Astrocyte of the cerebellum (primary cell): ENCODE measurements around the gene PPP2R1B.
A peak's percentile ranks its signal among the peaks of the same experiment; 100 is the strongest.
"Not testable (repeated sequence)": the region's sequence is repeated elsewhere in the genome, so short reads cannot be mapped to it uniquely, and the experiment has no call there.

ENCODE experiments used
- DNase-seq: peaks from one replicate; pipeline ENCODE4 v3.0.0-alpha.2; 2011; ENCODE audit warnings: low read depth
- H3K4me3 ChIP-seq: 2 replicates; pipeline ENCODE4 v1.5.1; 2011; ENCODE audit warnings: mild to moderate bottlenecking, low read depth, low read length, moderate library complexity
- in situ Hi-C: cut with HindIII; loops from 2 replicates; pipeline ENCODE4 v1.10.0; 2017; ENCODE audit warnings: low sequenced_read_pairs
- TF ChIP-seq, protein P1 (sequence below): IDR thresholded peaks from 2 replicates; pipeline ENCODE4 v1.5.1; 2012; ENCODE audit warnings: low read length, low read depth, moderate library complexity, mild to moderate bottlenecking; ENCODE audit errors: missing control alignments

The PPP2R1B gene

DNA sequence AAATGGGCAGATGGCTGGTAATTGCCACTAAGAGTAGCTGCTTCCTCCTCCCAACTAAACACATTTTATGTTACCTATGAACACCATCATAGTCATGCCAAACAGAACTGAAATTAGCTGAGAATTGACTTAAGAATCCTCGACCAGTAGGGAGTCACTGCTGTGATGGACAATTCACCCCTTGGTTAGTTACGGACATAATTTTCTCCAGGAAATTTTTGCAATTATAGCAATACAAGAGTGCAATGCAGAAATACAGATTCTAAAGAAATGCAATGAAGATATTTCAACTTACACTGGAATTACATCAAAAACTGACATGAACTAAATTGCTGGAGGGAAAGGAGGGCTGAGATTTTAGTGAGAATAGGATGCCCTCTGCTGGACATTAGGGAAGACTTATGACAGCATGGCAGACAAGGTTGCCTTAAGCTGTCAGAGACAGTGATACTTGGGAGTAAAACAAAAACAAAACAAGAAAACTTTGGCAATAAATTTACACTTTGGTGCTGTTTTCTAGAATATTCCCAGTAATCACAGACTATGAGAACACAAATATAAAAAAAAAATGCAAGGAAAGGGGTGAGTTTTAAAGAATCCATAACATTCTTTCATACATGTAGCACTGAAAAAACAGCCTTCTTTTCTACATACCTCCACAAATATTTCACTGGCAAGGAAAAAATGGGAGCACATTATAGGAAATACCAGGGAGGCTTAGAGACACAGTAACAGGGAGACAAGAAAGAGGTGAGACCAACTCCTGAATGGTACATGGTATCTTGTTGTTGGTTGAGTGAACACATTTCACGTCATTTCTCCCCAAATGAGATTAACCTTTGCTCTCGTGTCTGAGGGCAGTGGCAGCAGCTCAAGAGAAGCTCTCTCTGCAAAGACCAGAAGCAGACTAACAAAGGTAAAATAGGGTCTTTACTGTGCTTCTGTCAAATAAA lies 11.2 kb upstream of the PPP2R1B start:
- DNase-seq = peak; percentile 65
- no peak overlapping the region for H3K4me3 ChIP-seq
- in situ Hi-C loops = loop anchor here (5.0 kb wide), 2 partner anchors 70 to 90 kb away; no protein-coding TSS in a partner anchor
- TF ChIP-seq, protein P1, sequence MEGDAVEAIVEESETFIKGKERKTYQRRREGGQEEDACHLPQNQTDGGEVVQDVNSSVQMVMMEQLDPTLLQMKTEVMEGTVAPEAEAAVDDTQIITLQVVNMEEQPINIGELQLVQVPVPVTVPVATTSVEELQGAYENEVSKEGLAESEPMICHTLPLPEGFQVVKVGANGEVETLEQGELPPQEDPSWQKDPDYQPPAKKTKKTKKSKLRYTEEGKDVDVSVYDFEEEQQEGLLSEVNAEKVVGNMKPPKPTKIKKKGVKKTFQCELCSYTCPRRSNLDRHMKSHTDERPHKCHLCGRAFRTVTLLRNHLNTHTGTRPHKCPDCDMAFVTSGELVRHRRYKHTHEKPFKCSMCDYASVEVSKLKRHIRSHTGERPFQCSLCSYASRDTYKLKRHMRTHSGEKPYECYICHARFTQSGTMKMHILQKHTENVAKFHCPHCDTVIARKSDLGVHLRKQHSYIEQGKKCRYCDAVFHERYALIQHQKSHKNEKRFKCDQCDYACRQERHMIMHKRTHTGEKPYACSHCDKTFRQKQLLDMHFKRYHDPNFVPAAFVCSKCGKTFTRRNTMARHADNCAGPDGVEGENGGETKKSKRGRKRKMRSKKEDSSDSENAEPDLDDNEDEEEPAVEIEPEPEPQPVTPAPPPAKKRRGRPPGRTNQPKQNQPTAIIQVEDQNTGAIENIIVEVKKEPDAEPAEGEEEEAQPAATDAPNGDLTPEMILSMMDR = peak; percentile 72

DNA sequence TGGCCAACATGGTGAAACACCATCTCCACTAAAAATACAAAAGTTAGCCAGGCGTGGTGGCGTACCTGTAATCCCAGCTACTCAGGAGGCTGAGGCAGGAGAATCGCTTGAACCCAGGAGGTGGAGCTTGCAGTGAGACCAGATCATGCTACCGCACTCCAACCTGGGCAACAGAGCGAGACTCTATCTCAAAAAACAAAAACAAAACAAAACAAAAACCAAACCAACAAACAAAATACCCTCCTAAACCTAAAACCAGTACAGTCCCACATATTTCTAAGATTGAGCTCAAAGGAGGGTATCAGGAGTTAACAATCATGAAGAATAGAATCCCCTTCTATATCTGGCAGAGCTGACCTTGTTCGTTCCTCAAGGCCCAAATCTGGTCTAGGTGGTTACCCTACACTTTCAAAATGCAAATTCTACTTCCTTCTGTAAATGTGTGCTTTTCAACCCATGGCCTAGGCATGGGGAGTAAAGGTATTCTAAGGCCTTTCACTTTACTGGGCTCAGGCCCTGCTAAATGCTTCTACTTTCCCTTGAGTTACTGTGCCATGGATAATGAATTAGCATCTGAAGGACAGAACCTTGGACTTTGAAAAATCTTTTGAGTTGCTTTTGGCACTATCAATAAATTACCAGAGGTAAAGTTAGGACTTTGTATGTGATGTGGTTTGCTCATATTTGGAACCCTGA lies 10.4 kb upstream of the PPP2R1B start:
- TF ChIP-seq, protein P1 = no peak
- DNase-seq = no peak
- in situ Hi-C loops = loop anchor here (5.0 kb wide), 2 partner anchors 71 to 89 kb away; no protein-coding TSS in a partner anchor
- no peak overlapping the region for H3K4me3 ChIP-seq

DNA sequence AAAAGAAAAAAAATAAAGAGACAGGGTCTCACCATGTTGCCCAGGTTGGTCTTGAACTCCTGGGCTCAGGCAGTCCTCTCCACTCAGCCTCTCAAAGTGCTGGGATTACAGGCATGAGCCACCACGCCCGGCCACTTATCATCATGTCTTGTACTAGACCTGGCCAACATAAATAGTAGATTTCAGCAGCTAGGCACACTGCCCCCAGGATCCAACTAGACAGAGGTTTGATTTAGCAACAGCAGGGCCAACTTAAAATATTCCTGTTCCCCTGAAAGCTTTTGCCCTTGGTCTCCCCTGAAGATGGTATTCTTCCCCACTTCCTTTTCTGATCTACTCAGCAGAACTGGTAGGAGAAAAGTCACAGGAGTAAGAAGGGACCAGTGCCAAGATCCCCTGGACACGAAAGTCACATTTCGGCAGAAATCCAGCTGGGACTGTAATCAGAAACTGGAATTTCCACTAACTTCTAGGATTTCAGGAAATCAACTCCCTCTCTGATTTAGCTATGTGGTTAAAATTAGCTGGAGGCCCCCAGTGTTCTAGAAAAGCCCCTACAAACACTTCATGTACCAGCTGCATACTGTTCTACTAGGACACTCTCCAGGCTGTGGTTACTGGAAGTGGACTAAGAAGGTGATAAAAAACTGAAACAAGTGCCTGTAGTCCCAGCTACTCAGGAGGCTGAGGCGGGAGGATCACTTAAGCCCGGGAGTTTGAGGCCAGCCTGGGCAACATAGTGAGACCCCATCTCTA lies 8.9 kb upstream of the PPP2R1B start:
- H3K4me3 ChIP-seq = no peak overlapping the region
- no peak for DNase-seq
- in situ Hi-C loops = loop anchor here (5.0 kb wide), 2 partner anchors 72 to 88 kb away; no protein-coding TSS in a partner anchor
- TF ChIP-seq, protein P1 = no peak

DNA sequence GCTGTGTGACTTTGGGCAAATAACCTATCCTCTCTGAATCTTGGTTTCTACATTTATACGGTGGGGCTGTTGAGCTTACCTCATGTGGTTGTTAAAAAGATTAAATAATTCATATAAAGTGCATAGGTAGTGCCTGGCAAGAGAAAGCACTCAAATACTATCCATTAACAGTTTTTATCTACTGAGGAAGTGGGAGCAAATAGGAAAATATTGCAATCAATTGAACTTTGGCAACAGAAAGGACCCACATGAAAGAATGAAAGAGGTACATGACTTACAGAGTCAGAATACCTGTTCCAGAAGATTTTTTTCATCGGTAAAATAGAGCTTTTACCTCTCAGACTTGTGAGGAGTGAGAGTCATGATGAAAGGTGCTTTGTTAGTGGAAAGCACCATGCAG lies 6.3 kb upstream of the PPP2R1B start:
- H3K4me3 ChIP-seq = no peak overlapping the region
- in situ Hi-C loops = no loop called here
- TF ChIP-seq, protein P1 = no peak
- DNase-seq = no peak

DNA sequence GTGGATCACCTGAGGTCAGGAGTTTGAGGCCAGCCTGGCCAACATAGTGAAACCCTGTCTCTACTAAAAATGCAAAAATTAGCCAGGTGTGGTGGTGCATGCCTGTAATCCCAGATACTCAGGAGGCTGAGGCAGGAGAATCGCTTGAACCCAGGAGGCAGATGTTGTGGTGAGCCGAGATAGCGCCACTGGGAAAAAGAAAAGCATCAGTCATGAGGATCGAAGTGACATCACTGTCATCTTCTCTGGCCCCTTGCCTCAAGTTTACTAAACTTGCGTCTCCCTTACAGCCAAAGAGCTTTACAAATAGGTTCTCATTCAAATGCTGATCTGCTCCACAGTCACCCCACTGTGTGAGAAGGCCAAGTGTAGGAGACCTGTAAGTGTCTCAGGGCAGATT lies 5.0 kb upstream of the PPP2R1B start:
- in situ Hi-C loops, H3K4me3 ChIP-seq, DNase-seq: not testable (repeated sequence)

DNA sequence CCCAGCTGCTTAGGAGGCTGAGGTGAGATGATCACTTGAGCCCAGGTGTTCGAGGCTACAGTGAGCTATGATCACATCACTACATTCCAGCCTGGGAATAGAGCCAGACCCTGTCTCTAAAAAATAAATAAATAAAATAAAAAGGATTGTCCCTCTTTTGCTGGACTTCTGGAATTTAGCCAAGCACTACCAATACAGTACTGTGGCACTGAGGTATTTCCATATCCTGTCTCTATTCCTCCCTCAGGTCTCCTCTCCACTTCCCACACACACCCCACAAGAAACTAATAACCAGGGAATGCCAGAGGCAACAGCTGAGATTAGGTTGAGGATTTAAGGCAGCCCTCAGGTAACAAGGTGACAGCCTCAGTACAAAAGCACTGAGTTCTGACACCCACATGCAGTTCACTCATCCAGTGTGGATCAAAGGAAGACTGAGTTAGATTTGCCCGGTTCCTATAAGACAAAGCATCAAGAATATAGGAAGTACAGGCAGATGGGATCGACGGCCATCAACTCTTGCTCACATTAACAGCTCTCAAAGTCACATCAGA lies 4.5 kb upstream of the PPP2R1B start:
- TF ChIP-seq, protein P1 = no peak
- DNase-seq = no peak
- no peak overlapping the region for H3K4me3 ChIP-seq
- in situ Hi-C loops = no loop called here
